GM19238 (cell line): Measurements from ENCODE around the gene HMGB2.

ENCODE experiments used
- DNase-seq: peaks from one replicate; pipeline ENCODE4 v3.0.0; 2011; ENCODE audit warnings: low spot score; ENCODE audit not compliant: insufficient read length

HMGB2 gene

GRCh38 chr4:173334891-173335752 lies 964 bp upstream of the HMGB2 start:
- DNase-seq = peak; percentile 45

GRCh38 chr4:173333658-173334084 lies 487 bp downstream of the HMGB2 start:
- peak; percentile 8 for DNase-seq

- no peak for DNase-seq
Measured at GRCh38 chr4:173332963-173333657, 1.0 kb downstream of the HMGB2 start.

- DNase-seq = no peak
Measured at GRCh38 chr4:173332021-173332487, 2.1 kb downstream of the HMGB2 start.

- DNase-seq = no peak
Measured at GRCh38 chr4:173330590-173330989, 3.6 kb downstream of the HMGB2 start.

- DNase-seq = no peak
Measured at GRCh38 chr4:173328236-173328901, 5.8 kb downstream of the HMGB2 start.

- no peak for DNase-seq
Measured at GRCh38 chr4:173325007-173325736, 9.0 kb downstream of the HMGB2 start.

GRCh38 chr4:173319696-173320095 lies 14.5 kb downstream of the HMGB2 start:
- DNase-seq = no peak

- DNase-seq = no peak
Measured at GRCh38 chr4:173318648-173319211, 15.4 kb downstream of the HMGB2 start.

- no peak for DNase-seq
Measured at GRCh38 chr4:173318240-173318639, 15.9 kb downstream of the HMGB2 start.

- DNase-seq = no peak
Measured at GRCh38 chr4:173317004-173317403, 17.2 kb downstream of the HMGB2 start.

- no peak for DNase-seq
Measured at GRCh38 chr4:173316060-173316459, 18.1 kb downstream of the HMGB2 start.

- no peak for DNase-seq
Measured at GRCh38 chr4:173314715-173315114, 19.4 kb downstream of the HMGB2 start.

- DNase-seq = no peak
Measured at GRCh38 chr4:173311368-173311767, 22.8 kb downstream of the HMGB2 start.

- DNase-seq = no peak
Measured at GRCh38 chr4:173307778-173308177, 26.4 kb downstream of the HMGB2 start.

- no peak for DNase-seq
Measured at GRCh38 chr4:173301518-173302201, 32.5 kb downstream of the HMGB2 start.

- no peak for DNase-seq
Measured at GRCh38 chr4:173294444-173294843, 39.7 kb downstream of the HMGB2 start.

- no peak for DNase-seq
Measured at GRCh38 chr4:173293663-173294062, 40.5 kb downstream of the HMGB2 start.

GRCh38 chr4:173291899-173292298 lies 42.3 kb downstream of the HMGB2 start:
- DNase-seq = no peak

GRCh38 chr4:173289353-173289727 lies 44.8 kb downstream of the HMGB2 start:
- no peak for DNase-seq
